ENCODE results near the gene TAB2. TPM values are rescaled to one million over a fixed set of nuclear protein-coding genes. Genes with fewer than 3 reads are reported as not detected.
"Not testable (repeated sequence)": the region's sequence is repeated elsewhere in the genome, so short reads cannot be mapped to it uniquely, and the experiment has no call there.

Gene TAB2
- polyA plus RNA-seq, 4 donors, result 19.7 to 46.9 (median 21.9) TPM

DNA sequence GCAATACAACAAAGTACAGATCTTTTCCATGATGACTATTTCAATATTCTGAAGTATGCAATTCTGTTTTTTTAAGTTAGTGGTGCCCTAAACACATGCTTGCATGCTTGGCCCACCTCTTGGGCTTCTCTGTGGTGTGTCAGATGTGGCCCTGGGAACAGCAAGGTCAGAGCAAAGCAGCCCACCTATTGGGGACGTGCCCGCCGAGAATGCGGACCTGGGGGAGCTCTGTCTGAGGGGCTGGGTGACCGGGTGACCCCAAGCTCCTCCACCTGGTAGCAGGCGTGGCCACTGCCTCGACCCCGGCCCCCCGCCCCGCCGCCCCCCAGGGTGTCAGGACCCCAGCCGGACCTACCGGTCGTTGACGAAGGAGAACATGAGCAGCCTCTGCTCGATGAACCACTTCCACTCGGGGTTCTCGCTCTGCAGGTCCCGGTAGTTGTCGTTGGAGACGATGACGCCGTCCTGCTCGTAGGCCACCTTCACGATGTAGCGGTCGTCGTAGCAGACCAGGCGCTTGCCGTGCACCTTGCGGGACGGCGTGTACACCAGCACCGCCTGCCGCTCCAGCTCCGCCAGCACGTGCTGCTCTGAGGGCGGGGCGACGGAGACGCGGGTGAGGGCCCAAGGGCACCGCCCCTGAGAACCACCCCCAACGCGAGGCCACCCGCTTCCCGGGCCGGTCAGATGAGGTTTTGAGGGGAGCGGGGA, 139.0 kb downstream of the TAB2 start:
- H3K27me3 ChIP-seq (ENCODE audit: control insufficient read depth in 3 of 3, insufficient read depth in 3 of 3, low read length in 3 of 3), result peaks cover 0 to 2% (median 0%) of the 10 kb centered on the region in 3 donors
- H3K9me3 ChIP-seq (ENCODE audit: control insufficient read depth in 2 of 2, insufficient read depth in 1 of 2, low read depth in 1 of 2, low read length in 1 of 2), result no peaks in the 10 kb centered on the region
- peaks cover 0 to 16% (median 4%) of the 10 kb centered on the region in 3 donors for H3K36me3 ChIP-seq (ENCODE audit: control insufficient read depth in 3 of 3, insufficient read depth in 2 of 3, low read depth in 1 of 3, low read length in 3 of 3)
- H3K4me1 ChIP-seq (ENCODE audit: control insufficient read depth in 3 of 3, insufficient read depth in 2 of 3, low read depth in 1 of 3, low read length in 2 of 3), result peaks cover 11 to 17% (median 16%) of the 10 kb centered on the region in 3 donors
- no peak for FAIRE-seq
- no peak overlapping the region for H3K27ac ChIP-seq (ENCODE audit: low read depth in 1 of 3, low read length in 2 of 3)
- H3K4me3 ChIP-seq (ENCODE audit: low read depth in 1 of 3, low read length in 3 of 3), result no peak overlapping the region
- WGBS, 3 donors, result 94 to 98% (median 96%) methylated on average over 39 to 49 of the region's 49 CpGs
- no peak for DNase-seq

- peaks cover 6 to 10% (median 9%) of the 10 kb centered on the region in 3 donors for H3K4me1 ChIP-seq (ENCODE audit: control insufficient read depth in 3 of 3, insufficient read depth in 2 of 3, low read depth in 1 of 3, low read length in 2 of 3)
- H3K9me3 ChIP-seq (ENCODE audit: control insufficient read depth in 2 of 2, insufficient read depth in 1 of 2, low read depth in 1 of 2, low read length in 1 of 2), result no peaks in the 10 kb centered on the region
- no peak overlapping the region for H3K27ac ChIP-seq (ENCODE audit: low read depth in 1 of 3, low read length in 2 of 3)
- no peak overlapping the region for H3K4me3 ChIP-seq (ENCODE audit: low read depth in 1 of 3, low read length in 3 of 3)
- peaks cover 0 to 16% (median 4%) of the 10 kb centered on the region in 3 donors for H3K36me3 ChIP-seq (ENCODE audit: control insufficient read depth in 3 of 3, insufficient read depth in 2 of 3, low read depth in 1 of 3, low read length in 3 of 3)
- peaks cover 0 to 2% (median 0%) of the 10 kb centered on the region in 3 donors for H3K27me3 ChIP-seq (ENCODE audit: control insufficient read depth in 3 of 3, insufficient read depth in 3 of 3, low read length in 3 of 3)
- 62 to 84% (median 75%) methylated on average over 7 of the region's 7 CpGs for WGBS, 3 donors
- FAIRE-seq (no peak), DNase-seq (no peak)
Measured at GRCh38 chr6:149457316-149457884, 139.9 kb downstream of the TAB2 start.

DNA sequence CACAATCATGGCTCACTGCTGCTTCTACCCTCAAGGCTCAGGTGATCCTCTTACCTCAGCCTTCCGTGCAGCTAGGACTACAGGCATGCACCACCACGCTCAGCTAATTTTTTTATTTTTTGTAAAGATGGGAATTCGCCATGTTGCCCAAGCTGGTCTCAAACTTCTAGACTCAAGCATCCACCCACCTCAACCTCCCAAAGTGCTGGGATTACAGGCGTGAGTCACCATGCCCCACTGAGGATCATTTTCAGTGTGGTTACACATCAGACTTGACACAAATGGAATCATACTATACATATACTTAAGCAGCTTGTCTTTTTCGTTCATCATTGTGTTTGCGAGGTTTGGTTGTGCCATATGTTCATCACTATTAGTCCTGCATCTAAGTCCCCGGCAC, 140.7 kb downstream of the TAB2 start:
- FAIRE-seq (no peak), DNase-seq (no peak)
- Histone ChIP-seq H3K4me3 (ENCODE audit: low read depth in 1 of 3, low read length in 3 of 3) (no peak overlapping the region), H3K27ac (ENCODE audit: low read depth in 1 of 3, low read length in 2 of 3) (no peak overlapping the region), H3K9me3 (ENCODE audit: control insufficient read depth in 2 of 2, insufficient read depth in 1 of 2, low read depth in 1 of 2, low read length in 1 of 2) (no peaks in the 10 kb centered on the region), H3K4me1 (ENCODE audit: control insufficient read depth in 3 of 3, insufficient read depth in 2 of 3, low read depth in 1 of 3, low read length in 2 of 3) (peaks cover 5 to 10% (median 9%) of the 10 kb centered on the region in 3 donors), H3K36me3 (ENCODE audit: control insufficient read depth in 3 of 3, insufficient read depth in 2 of 3, low read depth in 1 of 3, low read length in 3 of 3) (peaks cover 0 to 19% (median 4%) of the 10 kb centered on the region in 3 donors), H3K27me3 (ENCODE audit: control insufficient read depth in 3 of 3, insufficient read depth in 3 of 3, low read length in 3 of 3) (peaks cover 0 to 2% (median 0%) of the 10 kb centered on the region in 3 donors)
- 94 to 98% (median 95%) methylated on average over 7 of the region's 7 CpGs for WGBS, 3 donors

DNA sequence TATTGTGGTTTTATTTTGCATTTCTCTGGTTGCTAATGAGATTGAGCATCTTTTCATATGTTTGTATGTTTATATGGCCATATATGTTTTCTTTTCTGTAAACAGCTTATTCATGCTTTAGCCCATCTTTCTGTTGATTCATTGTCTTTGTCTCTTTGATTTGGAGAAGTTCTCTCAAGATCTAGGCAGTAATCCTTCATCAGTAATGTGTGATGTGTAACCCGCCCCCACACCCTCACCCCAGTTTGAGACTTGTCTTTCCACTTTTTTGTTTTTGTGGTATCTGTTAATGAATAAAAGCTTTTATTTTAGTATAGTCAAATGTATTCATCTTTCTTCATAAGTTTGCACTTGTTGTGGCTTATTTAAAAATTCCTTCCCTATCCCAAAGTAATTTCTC, 141.3 kb downstream of the TAB2 start:
- WGBS, 3 donors, result 79 to 94% (median 93%) methylated on average over 1 of the region's 1 CpG
- FAIRE-seq (no peak), DNase-seq (no peak)
- Histone ChIP-seq H3K4me1 (ENCODE audit: control insufficient read depth in 3 of 3, insufficient read depth in 2 of 3, low read depth in 1 of 3, low read length in 2 of 3) (peaks cover 2 to 9% (median 5%) of the 10 kb centered on the region in 3 donors), H3K27ac (ENCODE audit: low read depth in 1 of 3, low read length in 2 of 3) (no peak overlapping the region), H3K9me3 (ENCODE audit: control insufficient read depth in 2 of 2, insufficient read depth in 1 of 2, low read depth in 1 of 2, low read length in 1 of 2) (no peaks in the 10 kb centered on the region), H3K27me3 (ENCODE audit: control insufficient read depth in 3 of 3, insufficient read depth in 3 of 3, low read length in 3 of 3) (peaks cover 0 to 2% (median 0%) of the 10 kb centered on the region in 3 donors), H3K4me3 (ENCODE audit: low read depth in 1 of 3, low read length in 3 of 3) (no peak overlapping the region), H3K36me3 (ENCODE audit: control insufficient read depth in 3 of 3, insufficient read depth in 2 of 3, low read depth in 1 of 3, low read length in 3 of 3) (peaks cover 0 to 19% (median 4%) of the 10 kb centered on the region in 3 donors)

DNA sequence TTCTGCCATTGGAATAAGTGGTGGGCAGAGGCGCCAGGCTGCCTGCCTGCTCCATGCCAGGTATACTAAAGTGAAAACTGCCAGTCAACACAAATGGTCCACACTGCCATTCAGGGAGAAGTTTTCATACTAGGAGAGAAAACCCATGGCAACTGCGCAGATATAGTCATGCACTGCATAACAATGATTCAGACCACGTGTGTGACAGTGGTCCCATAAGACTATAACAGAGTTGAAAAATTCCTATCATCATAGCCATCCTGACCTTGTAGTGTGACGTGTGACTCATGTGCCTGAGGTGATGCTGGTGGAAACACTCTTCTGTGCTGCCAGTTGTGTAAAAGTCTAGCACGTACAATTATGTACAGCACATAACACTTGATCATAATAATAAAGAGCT, 142.2 kb downstream of the TAB2 start:
- Histone ChIP-seq H3K9me3 (ENCODE audit: control insufficient read depth in 2 of 2, insufficient read depth in 1 of 2, low read depth in 1 of 2, low read length in 1 of 2) (no peaks in the 10 kb centered on the region), H3K27me3 (ENCODE audit: control insufficient read depth in 3 of 3, insufficient read depth in 3 of 3, low read length in 3 of 3) (peaks cover 0 to 2% (median 0%) of the 10 kb centered on the region in 3 donors), H3K4me3 (ENCODE audit: low read depth in 1 of 3, low read length in 3 of 3) (no peak overlapping the region), H3K4me1 (ENCODE audit: control insufficient read depth in 3 of 3, insufficient read depth in 2 of 3, low read depth in 1 of 3, low read length in 2 of 3) (no peaks in the 10 kb centered on the region), H3K27ac (ENCODE audit: low read depth in 1 of 3, low read length in 2 of 3) (no peak overlapping the region), H3K36me3 (ENCODE audit: control insufficient read depth in 3 of 3, insufficient read depth in 2 of 3, low read depth in 1 of 3, low read length in 3 of 3) (peaks cover 0 to 24% (median 4%) of the 10 kb centered on the region in 3 donors)
- DNase-seq (no peak), FAIRE-seq (no peak)
- 80 to 89% (median 85%) methylated on average over 5 of the region's 5 CpGs for WGBS, 3 donors

DNA sequence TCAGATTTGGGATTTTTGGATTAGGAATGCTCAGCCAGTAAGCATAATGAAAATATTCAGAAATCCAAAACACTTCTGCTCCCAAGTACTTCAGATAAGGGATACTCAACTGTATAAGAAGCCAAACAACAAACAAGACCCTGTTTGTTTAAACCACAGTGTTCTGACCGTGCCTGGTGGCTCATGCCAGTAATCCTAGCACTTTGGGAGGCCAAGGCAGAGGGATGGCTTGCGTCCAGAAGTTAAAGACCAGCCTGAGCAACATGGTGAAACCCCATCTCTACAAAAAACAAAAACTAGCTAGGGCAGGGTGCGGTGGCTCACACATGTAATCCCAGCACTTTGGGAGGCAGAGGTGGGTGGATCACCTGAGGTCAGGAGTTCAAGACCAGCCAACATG, 142.7 kb downstream of the TAB2 start:
- WGBS, 3 donors, result 83 to 90% (median 89%) methylated on average over 3 of the region's 3 CpGs
- not testable (repeated sequence) for H3K4me1 ChIP-seq (ENCODE audit: control insufficient read depth in 3 of 3, insufficient read depth in 2 of 3, low read depth in 1 of 3, low read length in 2 of 3); DNase-seq; H3K4me3 ChIP-seq (ENCODE audit: low read depth in 1 of 3, low read length in 3 of 3); H3K9me3 ChIP-seq (ENCODE audit: control insufficient read depth in 2 of 2, insufficient read depth in 1 of 2, low read depth in 1 of 2, low read length in 1 of 2); FAIRE-seq; H3K27me3 ChIP-seq (ENCODE audit: control insufficient read depth in 3 of 3, insufficient read depth in 3 of 3, low read length in 3 of 3); H3K27ac ChIP-seq (ENCODE audit: low read depth in 1 of 3, low read length in 2 of 3)
- H3K36me3 ChIP-seq (ENCODE audit: control insufficient read depth in 3 of 3, insufficient read depth in 2 of 3, low read depth in 1 of 3, low read length in 3 of 3), result peaks cover 0 to 23% (median 4%) of the 10 kb centered on the region in 3 donors

Other genes with a start within 250 kb of the TAB2 start
- gene SUMO4, start 82.5 kb downstream of the TAB2 start, polyA plus RNA-seq, result under 1 TPM in 1 of 4 donors, not detected in 3; 0.28 TPM
- gene ZC3H12D, start 167.3 kb downstream of the TAB2 start, polyA plus RNA-seq, result 1 to 10 TPM; 2.0 to 4.0 (median 3.1) TPM
- gene PPIL4, start 228.3 kb downstream of the TAB2 start, polyA plus RNA-seq, result 10 to 100 TPM; 15.1 to 34.8 (median 16.2) TPM
- 10 to 100 TPM in 3 of 4 donors, 1 to 10 TPM in 1; 9.2 to 29.9 (median 22.7) TPM for gene GINM1, start 248.7 kb downstream of the TAB2 start, polyA plus RNA-seq